NCI-H1092 (cell line): ENCODE measurements around the gene TNFSF13B.

Experiments used
- DNase-seq: peaks from one replicate; lab custom pipeline; 2025; lab: John Stamatoyannopoulos, UW

Gene TNFSF13B

DNA sequence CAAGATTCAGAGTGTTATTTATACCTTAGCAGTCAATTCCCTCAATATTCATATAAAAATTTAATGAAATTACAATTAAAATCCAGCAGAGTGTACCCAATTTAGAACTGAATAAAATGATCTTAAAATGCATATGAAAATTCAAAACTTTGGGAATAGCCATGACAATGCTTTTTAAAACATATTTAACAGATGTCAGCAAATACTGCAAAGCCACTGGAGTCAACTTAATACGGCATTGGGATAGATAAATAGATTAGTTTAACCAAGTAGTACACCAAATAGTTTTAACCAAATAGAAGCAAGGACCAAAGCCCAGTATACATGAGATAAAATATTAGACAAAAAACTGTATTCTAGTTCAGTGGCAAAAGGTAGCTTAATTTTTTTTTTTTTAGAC is 79.8 kb downstream of the TNFSF13B start:
- DNase-seq, result no peak

DNA sequence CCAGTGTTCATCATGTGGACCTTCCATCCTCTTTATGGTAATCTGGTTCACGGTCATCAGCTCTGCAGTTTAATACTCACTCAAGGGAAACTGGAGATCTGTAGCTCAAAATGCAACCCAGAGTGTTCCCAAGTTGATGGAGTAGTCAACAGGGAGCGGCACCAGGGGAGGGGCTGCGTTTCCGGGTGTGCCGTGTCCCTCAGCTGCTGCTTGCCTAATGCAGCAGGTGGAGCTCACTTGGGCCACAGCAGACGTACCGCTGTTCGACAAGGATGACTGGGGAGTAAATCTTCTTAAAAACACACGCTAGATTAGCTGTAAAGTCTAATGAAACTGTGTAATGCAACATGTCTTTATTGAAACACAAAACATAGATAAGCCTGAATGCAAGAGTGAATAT is 81.1 kb downstream of the TNFSF13B start:
- no peak for DNase-seq

DNA sequence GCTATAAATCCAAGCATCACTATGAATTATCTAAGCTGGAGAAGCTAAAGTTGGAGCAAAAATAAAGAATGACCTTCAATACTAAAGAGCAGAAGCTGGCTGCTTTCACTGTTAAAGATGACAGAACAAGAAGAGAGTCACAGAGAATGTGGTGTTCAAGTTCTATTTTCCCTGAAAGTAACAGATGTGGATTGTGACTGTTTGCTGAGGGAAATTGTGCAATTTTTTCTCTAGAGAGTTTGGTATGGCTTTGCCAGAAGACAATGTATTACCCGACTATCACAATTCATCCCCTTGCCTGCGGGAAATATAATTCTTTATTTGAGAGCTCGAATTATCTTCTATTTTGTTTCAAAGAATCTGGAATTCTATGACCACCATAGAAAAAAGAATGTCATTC is 83.1 kb downstream of the TNFSF13B start:
- DNase-seq, result no peak

GRCh38 chr13:108357228-108357627 is 87.7 kb downstream of the TNFSF13B start:
- no peak for DNase-seq
